ENCODE data around the gene PIK3IP1.

DNA sequence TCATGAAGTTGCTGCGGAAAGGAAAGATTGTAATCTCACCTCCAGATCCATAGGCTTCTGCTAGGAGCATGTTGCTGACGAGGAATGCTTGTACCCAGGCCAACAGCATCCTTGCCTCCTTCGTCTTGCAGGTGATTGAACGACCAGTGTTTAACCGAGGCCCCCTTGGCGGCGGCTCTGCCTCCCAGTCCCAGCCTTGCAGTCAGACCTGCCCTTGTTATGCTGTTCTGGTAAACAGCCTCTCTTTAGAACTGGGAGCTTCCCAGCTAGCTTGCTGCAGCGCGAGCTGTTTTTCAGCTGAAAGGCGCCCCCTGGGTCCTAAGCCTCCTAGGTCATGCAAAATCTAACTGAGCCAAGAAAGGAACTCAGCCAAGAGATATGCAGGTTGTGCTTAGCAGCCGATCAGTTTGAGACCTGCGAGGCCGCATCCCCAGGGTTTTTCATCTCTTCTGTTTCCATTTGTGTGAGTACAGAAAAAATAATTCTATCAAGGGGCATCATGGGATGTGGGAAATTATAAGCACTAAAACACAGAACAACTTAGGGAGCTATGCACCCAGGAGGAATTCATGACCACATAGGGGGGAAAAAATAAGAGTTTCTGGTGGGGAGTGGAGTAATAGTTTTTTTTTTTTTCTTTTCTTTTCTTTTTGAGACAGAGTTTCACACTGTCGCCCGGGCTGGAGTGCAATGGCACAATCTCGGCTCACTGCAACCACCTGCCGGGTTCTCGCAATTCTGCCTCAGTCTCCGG is at the start of gene PIK3IP1:
- TF ChIP-seq POLR2AphosphoS5 (IDR thresholded peaks at IDR 0.05; ENCODE audit: borderline replicate concordance, low read depth, low read length): no peak
- no peak for TF ChIP-seq EZH2 (IDR thresholded peaks at IDR 0.05)
- TF ChIP-seq FOXP2 (optimal IDR thresholded peaks at IDR 0.05; ENCODE audit: control extremely low read depth, extremely low read length, insufficient read depth): no peak
